ENCODE results near the gene LDAF1.

GRCh38 chr16:21205303-21205702, 46.8 kb downstream of the LDAF1 start:
- TF ChIP-seq HDAC6 (IDR thresholded peaks at IDR 0.05; ENCODE audit: unreplicated experiment) (no peak), YY1 (IDR thresholded peaks at IDR 0.05; ENCODE audit: low read depth, low read length) (no peak), PKNOX1 (IDR thresholded peaks at IDR 0.05) (no peak), CTCF (IDR thresholded peaks at IDR 0.05 in 2 of 3, conservative IDR thresholded peaks at IDR 0.05 in 1 of 3; ENCODE audit: control insufficient read depth in 2 of 3, extremely low read depth in 1 of 3, insufficient read depth in 1 of 3, low read depth in 3 of 3, low read length in 3 of 3) (no peak), ELK1 (IDR thresholded peaks at IDR 0.05; ENCODE audit: low read depth, low read length) (no peak), GABPA (IDR thresholded peaks at IDR 0.05; ENCODE audit: low read depth) (no peak), TAF1 (IDR thresholded peaks at IDR 0.05; ENCODE audit: borderline replicate concordance, low read depth, low read length) (no peak), EGR1 (IDR thresholded peaks at IDR 0.05; ENCODE audit: borderline replicate concordance in 1 of 2, low read depth in 2 of 2, low read length in 2 of 2) (no peak), SIN3A (IDR thresholded peaks at IDR 0.05; ENCODE audit: low read depth, low read length) (no peak), NR2C2 (IDR thresholded peaks at IDR 0.05; ENCODE audit: borderline replicate concordance, control insufficient read depth, insufficient read length, low read depth) (no peak), SUPT20H (IDR thresholded peaks at IDR 0.05; ENCODE audit: borderline replicate concordance, control insufficient read depth, low read depth, low read length) (no peak), E2F8 (IDR thresholded peaks at IDR 0.05; ENCODE audit: low read depth, partially characterized antibody) (no peak)
